Lower lobe of right lung (tissue), 2 donors: ENCODE data around the gene BCL2L13. TPM values are rescaled to one million over a fixed set of nuclear protein-coding genes. Genes with fewer than 3 reads are reported as not detected.

Source experiments
- ATAC-seq, 2 donors: fragments of 200-7000 bp; cut with Tn5 transposase; one replicate each; pipeline ENCODE4 v1.9.1; 2020 to 2022; ENCODE audit warnings: mild to moderate bottlenecking in 2 of 2, moderate library complexity in 2 of 2
- DNase-seq: peaks from one replicate; pipeline ENCODE4 v3.0.0-alpha.2; 2020
- H3K27ac ChIP-seq: fragments of 200-600 bp; one replicate; pipeline ENCODE4 v1.8.0; 2022
- H3K27me3 ChIP-seq: fragments of 200-600 bp; one replicate; pipeline ENCODE4 v1.8.0; 2022; ENCODE audit warnings: low read depth
- H3K36me3 ChIP-seq: fragments of 200-600 bp; one replicate; pipeline ENCODE4 v1.8.0; 2022; ENCODE audit warnings: mild to moderate bottlenecking
- H3K4me1 ChIP-seq: fragments of 200-600 bp; one replicate; pipeline ENCODE4 v1.8.0; 2022
- H3K4me3 ChIP-seq: fragments of 200-600 bp; one replicate; pipeline ENCODE4 v1.8.0; 2022; ENCODE audit warnings: mild to moderate bottlenecking
- H3K9me3 ChIP-seq: fragments of 200-600 bp; one replicate; pipeline ENCODE4 v1.8.0; 2022
- intact Hi-C: fragments of 100-400 bp; cut with DNase I; formaldehyde crosslinking; loops from one replicate; pipeline ENCODE4 v1.11.0; 2022
- total RNA-seq: library from RNA; stranded (reverse); fragmentation: NEBNext Ultra II Directional; extraction: Animal tissue kit (Norgen Biotek cat#: 25700); gene quantifications from one replicate; pipeline ENCODE4 v1.2.1, GENCODE V29; 2021
- TF ChIP-seq, protein P1 (sequence below): fragments of 200-600 bp; IDR thresholded peaks from one replicate; pipeline ENCODE4 v1.8.0; 2022; ENCODE audit warnings: antibody characterized with exemption, mild to moderate bottlenecking
- donor health status: DM: no; HTN: yes; CAD: no; lungs with severe emphysema.

BCL2L13 gene
- total RNA-seq, 1 donor from 2014 or later: 41.2 TPM

DNA sequence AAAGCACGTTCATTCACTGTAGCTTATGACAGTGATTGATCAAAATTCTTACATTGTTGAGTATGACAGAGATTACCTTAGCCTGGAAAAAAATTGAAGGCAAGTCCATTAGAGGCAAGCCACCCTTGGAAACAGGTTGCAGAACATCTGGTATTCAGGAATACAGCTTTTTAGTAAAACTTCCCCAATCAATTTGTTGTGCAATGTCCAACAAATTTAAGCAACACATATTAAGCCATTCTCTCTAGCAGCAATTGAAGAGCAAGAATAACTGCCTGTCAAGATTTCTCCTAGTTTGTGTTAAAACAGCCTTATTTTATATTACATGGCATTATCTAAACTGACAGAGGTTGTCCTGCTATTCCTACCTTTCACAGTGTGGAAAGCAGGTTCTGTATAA lies 37.0 kb downstream of the BCL2L13 start:
- TF ChIP-seq, protein P1, sequence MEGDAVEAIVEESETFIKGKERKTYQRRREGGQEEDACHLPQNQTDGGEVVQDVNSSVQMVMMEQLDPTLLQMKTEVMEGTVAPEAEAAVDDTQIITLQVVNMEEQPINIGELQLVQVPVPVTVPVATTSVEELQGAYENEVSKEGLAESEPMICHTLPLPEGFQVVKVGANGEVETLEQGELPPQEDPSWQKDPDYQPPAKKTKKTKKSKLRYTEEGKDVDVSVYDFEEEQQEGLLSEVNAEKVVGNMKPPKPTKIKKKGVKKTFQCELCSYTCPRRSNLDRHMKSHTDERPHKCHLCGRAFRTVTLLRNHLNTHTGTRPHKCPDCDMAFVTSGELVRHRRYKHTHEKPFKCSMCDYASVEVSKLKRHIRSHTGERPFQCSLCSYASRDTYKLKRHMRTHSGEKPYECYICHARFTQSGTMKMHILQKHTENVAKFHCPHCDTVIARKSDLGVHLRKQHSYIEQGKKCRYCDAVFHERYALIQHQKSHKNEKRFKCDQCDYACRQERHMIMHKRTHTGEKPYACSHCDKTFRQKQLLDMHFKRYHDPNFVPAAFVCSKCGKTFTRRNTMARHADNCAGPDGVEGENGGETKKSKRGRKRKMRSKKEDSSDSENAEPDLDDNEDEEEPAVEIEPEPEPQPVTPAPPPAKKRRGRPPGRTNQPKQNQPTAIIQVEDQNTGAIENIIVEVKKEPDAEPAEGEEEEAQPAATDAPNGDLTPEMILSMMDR: no peak
- Histone ChIP-seq H3K4me3 (no peak overlapping the region), H3K27me3 (no peaks in the 10 kb centered on the region), H3K36me3 (peaks cover 5% of the 10 kb centered on the region), H3K27ac (no peak overlapping the region), H3K4me1 (peaks cover 11% of the 10 kb centered on the region), H3K9me3 (no peaks in the 10 kb centered on the region)
- ATAC-seq (no peak), DNase-seq (no peak)
- intact Hi-C loops: no loop called here

DNA sequence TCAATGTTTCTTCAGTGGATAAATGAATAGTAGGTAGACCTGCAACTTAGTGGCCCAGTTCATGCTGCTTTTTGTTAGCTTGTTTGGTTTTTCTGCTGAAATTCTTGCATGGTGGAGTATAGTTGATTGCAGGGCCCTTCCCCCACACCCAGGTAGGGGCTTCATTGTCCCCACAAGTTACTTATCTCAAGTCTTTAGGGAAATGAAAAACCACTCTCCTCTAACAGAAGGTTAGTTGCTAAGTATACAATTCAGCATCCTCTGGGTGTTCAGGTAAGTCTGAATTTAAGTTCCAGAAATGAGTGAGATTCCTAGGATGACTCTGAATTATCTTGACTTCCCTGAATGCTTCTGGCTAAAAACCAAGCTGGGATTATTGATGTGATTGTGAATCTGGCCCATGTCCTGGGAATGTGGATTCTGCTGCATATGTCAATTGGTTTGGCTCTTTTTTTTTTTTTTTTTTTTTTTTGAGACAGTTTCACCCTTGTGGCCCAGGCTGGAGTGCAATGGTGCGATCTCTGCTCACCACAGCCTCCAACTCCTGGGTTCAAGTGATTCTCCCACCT lies 40.3 kb downstream of the BCL2L13 start:
- no peak for DNase-seq
- TF ChIP-seq, protein P1: no peak
- H3K27me3 ChIP-seq: no peaks in the 10 kb centered on the region

DNA sequence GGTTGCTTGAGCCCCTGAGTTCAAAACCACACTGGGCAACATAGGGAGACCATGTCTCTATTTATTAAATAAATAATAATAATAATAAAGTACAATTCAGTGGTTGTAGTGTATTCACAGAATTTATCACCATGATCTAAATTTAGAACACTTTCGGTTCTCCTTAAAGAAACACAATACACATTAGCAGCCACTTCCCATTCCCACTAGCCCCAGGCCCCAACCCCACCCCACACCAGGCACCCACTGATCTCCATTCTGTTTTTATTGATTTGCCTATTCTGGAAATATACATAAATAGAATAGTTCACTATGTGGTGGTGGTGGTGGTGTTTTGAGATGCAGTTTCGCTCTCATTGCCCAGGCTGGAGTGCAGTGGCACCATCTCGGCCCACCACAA lies 45.7 kb downstream of the BCL2L13 start:
- H3K27me3 ChIP-seq: no peaks in the 10 kb centered on the region
- intact Hi-C loops: no loop called here
- H3K27ac ChIP-seq: no peak overlapping the region
- no peaks in the 10 kb centered on the region for H3K4me1 ChIP-seq
- H3K9me3 ChIP-seq: no peaks in the 10 kb centered on the region
- no peak for DNase-seq
- TF ChIP-seq, protein P1: no peak
- ATAC-seq: no peak
- peaks cover 38% of the 10 kb centered on the region for H3K36me3 ChIP-seq
- H3K4me3 ChIP-seq: no peak overlapping the region

More for the DNA sequence above, 40.3 kb downstream of the BCL2L13 start:
- H3K27ac ChIP-seq: no peak overlapping the region
- no peak for ATAC-seq
- no peak overlapping the region for H3K4me3 ChIP-seq
- intact Hi-C loops: no loop called here
- no peaks in the 10 kb centered on the region for H3K4me1 ChIP-seq
- no peaks in the 10 kb centered on the region for H3K9me3 ChIP-seq
- H3K36me3 ChIP-seq: peaks cover 11% of the 10 kb centered on the region

DNA sequence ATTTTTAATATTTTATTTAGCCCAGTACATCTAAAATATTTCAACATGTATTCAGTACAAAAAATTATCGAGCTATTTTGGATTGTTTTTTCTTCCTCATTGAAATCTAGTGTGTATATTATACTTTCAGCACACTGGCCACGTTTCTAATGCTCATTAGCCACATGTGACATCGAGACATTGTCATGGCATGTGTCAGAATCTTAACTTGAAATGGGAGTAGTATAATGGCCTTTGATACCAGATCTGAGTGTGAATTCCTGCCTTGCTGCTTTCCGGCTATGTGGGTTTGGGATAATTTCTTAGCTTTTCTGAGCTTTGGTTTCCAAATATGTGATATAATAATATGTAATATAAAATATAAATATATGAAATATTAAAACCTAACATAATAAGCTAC lies 54.3 kb downstream of the BCL2L13 start:
- H3K9me3 ChIP-seq: no peaks in the 10 kb centered on the region
- H3K27me3 ChIP-seq: no peaks in the 10 kb centered on the region
- DNase-seq (no peak), ATAC-seq (no peak)
- TF ChIP-seq, protein P1: no peak
- no peaks in the 10 kb centered on the region for H3K4me1 ChIP-seq
- intact Hi-C loops: no loop called here
- H3K4me3 ChIP-seq: no peak overlapping the region
- H3K27ac ChIP-seq: no peak overlapping the region
- peaks cover 55% of the 10 kb centered on the region for H3K36me3 ChIP-seq

DNA sequence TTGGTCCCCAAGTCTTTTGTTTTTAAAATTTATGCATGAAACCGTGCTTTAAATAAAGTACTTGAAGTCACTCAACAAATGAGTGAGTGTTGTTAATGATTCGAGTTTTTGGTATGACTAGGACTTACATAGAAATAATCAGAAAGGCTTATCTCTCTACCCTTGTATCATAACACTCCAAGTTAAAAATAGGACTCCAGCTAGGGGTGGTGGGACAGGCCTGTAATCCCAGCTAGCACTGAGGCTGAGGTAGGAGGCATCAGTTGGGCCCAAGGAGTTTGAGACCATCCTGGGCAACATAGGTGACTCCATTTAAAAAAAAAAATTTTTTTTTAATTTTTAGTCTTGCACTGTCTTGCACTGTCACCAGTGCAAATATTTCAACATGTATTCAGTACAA lies 55.6 kb downstream of the BCL2L13 start:
- Histone ChIP-seq H3K9me3 (no peaks in the 10 kb centered on the region), H3K36me3 (peaks cover 51% of the 10 kb centered on the region), H3K4me3 (no peak overlapping the region), H3K4me1 (no peaks in the 10 kb centered on the region), H3K27me3 (no peaks in the 10 kb centered on the region), H3K27ac (no peak overlapping the region)
- TF ChIP-seq, protein P1: no peak
- intact Hi-C loops: no loop called here
- DNase-seq (no peak), ATAC-seq (no peak)
